ENCODE results near the gene SLC41A1.

Gene SLC41A1

GRCh38 chr1:205774198-205775014, 38.6 kb downstream of the SLC41A1 start:
- Histone ChIP-seq H3K9me2 (replicated peaks; ENCODE audit: low read depth, low read length) (no peaks in the 10 kb centered on the region), H3K4me2 (ENCODE audit: low read depth, low read length, poor library complexity, severe bottlenecking) (peak overlapping the region; percentile 78), H3K79me2 (ENCODE audit: insufficient read depth, low read length) (peaks cover 9% of the 10 kb centered on the region), H3F3A (ENCODE audit: low read depth) (peaks cover 4% of the 10 kb centered on the region; the same call in 1 of the 2 replicates), H2AFZ (ENCODE audit: low read length) (peak overlapping the region; percentile 95), H4K20me1 (ENCODE audit: insufficient read depth, low read length, poor library complexity, severe bottlenecking) (no peaks in the 10 kb centered on the region), H3K36me3 (ENCODE audit: insufficient read depth, low read length) (no peaks in the 10 kb centered on the region), H3K9me3 (ENCODE audit: insufficient read depth, low read depth, low read length) (no peaks in the 10 kb centered on the region), H3K9ac (ENCODE audit: low read depth, low read length, poor library complexity, severe bottlenecking) (peak overlapping the region; percentile 79), H3K4me3 (ENCODE audit: low read length, poor library complexity, severe bottlenecking) (peak overlapping the region; percentile 90), H3K27me3 (ENCODE audit: insufficient read depth, low read length, poor library complexity, severe bottlenecking) (no peaks in the 10 kb centered on the region), H3K4me1 (ENCODE audit: insufficient read depth, low read length, poor library complexity, severe bottlenecking) (peaks cover 26% of the 10 kb centered on the region)
- no peak for TF ChIP-seq CTCF (conservative IDR thresholded peaks at IDR 0.05; ENCODE audit: low read length)
- TF ChIP-seq EZH2phosphoT487 (IDR thresholded peaks at IDR 0.05; ENCODE audit: borderline replicate concordance), result no peak

DNA sequence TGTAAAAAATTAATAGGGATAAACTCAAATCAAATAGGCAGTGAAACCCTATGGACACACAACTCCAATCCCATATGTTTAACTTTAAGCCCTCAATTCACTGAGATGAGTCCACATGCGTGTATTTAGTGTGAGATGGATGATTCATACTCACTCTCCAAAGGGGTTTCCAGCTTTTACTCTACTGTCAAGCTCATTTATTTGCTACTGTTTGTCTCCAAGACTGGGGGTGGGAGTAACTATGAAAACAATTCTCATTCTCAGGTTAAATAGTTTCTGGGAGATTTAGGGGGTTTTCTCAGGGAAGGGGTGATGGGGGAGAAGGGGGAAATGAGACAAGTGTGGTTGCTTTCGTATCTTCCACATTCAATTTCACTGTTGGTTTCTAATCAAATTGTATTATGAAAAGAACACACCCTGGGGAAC, 40.4 kb downstream of the SLC41A1 start:
- Histone ChIP-seq H3K27me3 (ENCODE audit: insufficient read depth, low read length, poor library complexity, severe bottlenecking) (no peaks in the 10 kb centered on the region), H3K4me2 (ENCODE audit: low read depth, low read length, poor library complexity, severe bottlenecking) (no peak overlapping the region), H3K4me1 (ENCODE audit: insufficient read depth, low read length, poor library complexity, severe bottlenecking) (peaks cover 26% of the 10 kb centered on the region), H3K9me3 (ENCODE audit: insufficient read depth, low read depth, low read length) (no peaks in the 10 kb centered on the region), H4K20me1 (ENCODE audit: insufficient read depth, low read length, poor library complexity, severe bottlenecking) (no peaks in the 10 kb centered on the region), H3K9me2 (replicated peaks; ENCODE audit: low read depth, low read length) (no peaks in the 10 kb centered on the region), H3K79me2 (ENCODE audit: insufficient read depth, low read length) (peaks cover 9% of the 10 kb centered on the region), H2AFZ (ENCODE audit: low read length) (no peak overlapping the region), H3K36me3 (ENCODE audit: insufficient read depth, low read length) (no peaks in the 10 kb centered on the region), H3F3A (ENCODE audit: low read depth) (peaks cover 4% of the 10 kb centered on the region; the same call in 1 of the 2 replicates), H3K4me3 (ENCODE audit: low read length, poor library complexity, severe bottlenecking) (no peak overlapping the region), H3K9ac (ENCODE audit: low read depth, low read length, poor library complexity, severe bottlenecking) (no peak overlapping the region)
- TF ChIP-seq EZH2phosphoT487 (IDR thresholded peaks at IDR 0.05; ENCODE audit: borderline replicate concordance), result no peak
- TF ChIP-seq CTCF (conservative IDR thresholded peaks at IDR 0.05; ENCODE audit: low read length), result no peak

DNA sequence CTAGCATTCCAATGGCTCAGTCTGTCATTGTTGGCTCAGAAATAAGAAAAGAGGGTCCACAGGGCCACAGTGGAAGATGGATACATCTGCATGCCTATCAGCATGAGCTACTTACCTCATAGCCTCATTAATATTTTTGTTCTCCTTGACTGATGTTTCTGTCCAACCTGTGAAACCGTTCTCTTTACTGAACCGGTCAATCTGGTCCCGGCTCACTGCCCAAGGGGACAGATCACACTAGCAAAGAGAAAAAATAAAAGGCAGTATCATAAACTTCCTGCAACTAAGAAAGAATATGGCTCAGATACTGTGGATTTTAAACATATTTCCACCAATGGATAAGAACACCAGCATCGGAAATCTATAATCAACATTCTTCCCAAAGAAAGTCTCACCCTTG, 42.4 kb downstream of the SLC41A1 start:
- Histone ChIP-seq H3K9me2 (replicated peaks; ENCODE audit: low read depth, low read length) (no peaks in the 10 kb centered on the region), H3K4me1 (ENCODE audit: insufficient read depth, low read length, poor library complexity, severe bottlenecking) (peaks cover 22% of the 10 kb centered on the region), H3K27me3 (ENCODE audit: insufficient read depth, low read length, poor library complexity, severe bottlenecking) (no peaks in the 10 kb centered on the region), H3F3A (ENCODE audit: low read depth) (peaks cover 4% of the 10 kb centered on the region; the same call in 1 of the 2 replicates), H3K9ac (ENCODE audit: low read depth, low read length, poor library complexity, severe bottlenecking) (no peak overlapping the region), H3K36me3 (ENCODE audit: insufficient read depth, low read length) (no peaks in the 10 kb centered on the region), H2AFZ (ENCODE audit: low read length) (no peak overlapping the region), H3K4me2 (ENCODE audit: low read depth, low read length, poor library complexity, severe bottlenecking) (no peak overlapping the region), H4K20me1 (ENCODE audit: insufficient read depth, low read length, poor library complexity, severe bottlenecking) (no peaks in the 10 kb centered on the region), H3K4me3 (ENCODE audit: low read length, poor library complexity, severe bottlenecking) (no peak overlapping the region), H3K79me2 (ENCODE audit: insufficient read depth, low read length) (peaks cover 9% of the 10 kb centered on the region), H3K9me3 (ENCODE audit: insufficient read depth, low read depth, low read length) (no peaks in the 10 kb centered on the region)
- no peak for TF ChIP-seq EZH2phosphoT487 (IDR thresholded peaks at IDR 0.05; ENCODE audit: borderline replicate concordance)
- TF ChIP-seq CTCF (conservative IDR thresholded peaks at IDR 0.05; ENCODE audit: low read length), result no peak

Measured in Loucy (cell line).